Endometrium (tissue), 2 donors: ENCODE results near the gene DSCAM.
"Not testable (repeated sequence)": the region's sequence is repeated elsewhere in the genome, so short reads cannot be mapped to it uniquely, and the experiment has no call there.

Experiments
- FAIRE-seq: peaks from 2 replicates; lab custom pipeline; 2012; peaks lifted over from hg19 to GRCh38; lab: Jason Lieb, UNC
- donor health status: control.
- donor health status: control.

The DSCAM gene

GRCh38 chr21:40316104-40316503, 530.9 kb downstream of the DSCAM start:
- FAIRE-seq, result no peak

- no peak for FAIRE-seq
These were observed 531.3 kb downstream of the DSCAM start for GRCh38 chr21:40315626-40316025.

GRCh38 chr21:40313260-40313659, 533.7 kb downstream of the DSCAM start:
- FAIRE-seq, result no peak

DNA sequence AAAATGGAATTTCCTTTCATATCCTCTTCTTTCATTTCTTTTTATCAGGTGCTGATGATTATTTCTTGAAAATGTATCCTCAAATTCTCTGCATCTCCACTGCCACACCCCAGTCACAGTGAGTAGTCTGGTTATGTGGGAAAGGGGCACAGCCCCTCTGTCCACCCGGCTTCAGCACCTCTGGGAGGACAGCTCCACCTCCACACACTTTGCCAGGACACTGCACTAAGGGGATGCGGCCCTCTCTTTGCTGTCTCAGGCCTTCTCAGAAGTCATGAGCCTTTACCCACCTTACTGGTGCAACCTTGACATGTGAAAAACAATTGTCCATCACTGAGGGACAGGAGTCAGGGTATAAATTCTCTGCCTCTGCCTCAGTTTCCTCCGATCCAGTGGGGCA, 546.7 kb downstream of the DSCAM start:
- FAIRE-seq, result no peak

GRCh38 chr21:40299451-40299850, 547.5 kb downstream of the DSCAM start:
- no peak for FAIRE-seq

DNA sequence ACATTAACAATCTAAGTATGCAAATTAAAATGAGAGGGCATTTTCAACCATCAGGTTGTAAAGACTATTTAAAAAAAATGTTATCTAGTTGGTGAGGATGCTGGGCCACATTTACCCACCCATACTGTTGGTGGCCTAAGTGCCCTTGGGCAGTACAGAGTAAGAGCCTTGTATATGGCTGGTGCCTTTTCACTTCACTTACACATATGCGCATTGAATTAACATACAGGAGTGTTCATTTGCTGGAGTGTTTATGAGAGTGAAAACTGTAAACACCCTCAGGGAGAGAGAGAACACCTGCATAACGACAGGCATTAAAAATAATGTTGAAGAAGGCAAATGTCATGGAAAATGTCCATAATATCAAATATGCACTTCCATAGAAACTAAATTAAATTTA, 552.6 kb downstream of the DSCAM start:
- no peak for FAIRE-seq

GRCh38 chr21:40291560-40291959, 555.4 kb downstream of the DSCAM start:
- no peak for FAIRE-seq

- FAIRE-seq, result no peak
These were observed 562.5 kb downstream of the DSCAM start for GRCh38 chr21:40284409-40284808.

- no peak for FAIRE-seq
These were observed 563.8 kb downstream of the DSCAM start for GRCh38 chr21:40282912-40283886.

GRCh38 chr21:40278345-40278744, 568.6 kb downstream of the DSCAM start:
- no peak for FAIRE-seq

GRCh38 chr21:40276001-40276400, 571.0 kb downstream of the DSCAM start:
- no peak for FAIRE-seq

- FAIRE-seq, result no peak
These were observed 574.9 kb downstream of the DSCAM start for GRCh38 chr21:40272037-40272436.

DNA sequence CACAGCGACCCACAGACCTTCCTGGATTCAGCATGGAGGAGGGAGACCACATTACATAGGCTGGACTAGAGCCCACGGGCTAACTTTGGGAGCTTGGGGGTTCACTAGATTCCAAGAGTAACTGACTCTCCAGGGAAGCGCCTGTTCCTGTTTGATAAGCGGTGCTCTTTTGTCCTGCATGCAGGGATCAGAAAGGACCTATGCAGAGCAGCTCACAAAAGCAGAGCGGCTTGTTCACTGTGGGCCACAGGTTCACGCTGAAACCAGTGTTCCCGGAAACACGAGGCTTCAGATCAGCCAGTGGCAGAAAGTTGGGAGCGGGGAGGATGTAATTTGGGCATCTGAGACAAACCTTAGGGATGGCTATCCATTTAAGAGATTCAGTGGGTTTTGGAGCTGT, 575.8 kb downstream of the DSCAM start:
- FAIRE-seq, result no peak

GRCh38 chr21:40270047-40270446, 576.9 kb downstream of the DSCAM start:
- no peak for FAIRE-seq

DNA sequence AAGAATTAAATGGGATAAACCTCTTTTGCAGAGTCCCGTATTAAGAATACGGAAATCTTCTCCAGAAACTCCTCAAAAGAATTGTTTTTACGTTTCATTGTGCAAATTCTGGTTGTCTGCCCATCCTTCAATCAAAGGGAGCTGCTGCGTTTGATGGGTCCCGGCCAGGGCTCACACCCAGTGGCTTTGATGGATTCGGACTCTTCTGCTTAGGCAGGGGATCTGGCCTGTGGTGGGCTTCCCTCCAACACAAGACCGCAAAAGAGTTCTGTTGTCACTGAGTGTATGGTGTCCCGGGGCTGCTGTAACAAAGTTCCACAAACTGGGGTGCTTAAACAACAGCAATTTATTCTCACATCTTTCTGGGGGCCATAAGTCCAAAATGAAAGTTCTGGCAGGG, 577.7 kb downstream of the DSCAM start:
- FAIRE-seq, result no peak

DNA sequence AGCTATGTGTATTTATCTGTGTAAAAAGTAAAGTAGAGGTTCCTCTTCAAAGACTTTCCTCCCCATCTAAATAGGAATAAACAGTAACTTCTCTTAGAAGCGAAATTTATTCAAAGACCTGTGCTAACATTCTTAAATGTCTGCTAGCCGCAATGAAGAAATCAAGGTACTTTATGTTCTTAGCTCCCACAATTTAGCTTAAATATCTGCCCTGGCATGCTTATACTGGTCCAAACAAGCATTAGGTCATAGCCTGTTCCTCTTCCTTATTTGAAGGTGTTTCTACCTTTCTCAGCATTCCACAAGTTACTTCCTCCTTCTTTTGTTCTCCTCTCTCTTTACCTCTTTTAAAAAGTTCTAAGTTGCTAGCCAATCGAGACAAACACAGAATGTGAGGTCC, 588.5 kb downstream of the DSCAM start:
- not testable (repeated sequence) for FAIRE-seq

GRCh38 chr21:40257342-40257741, 589.6 kb downstream of the DSCAM start:
- FAIRE-seq, result no peak

DNA sequence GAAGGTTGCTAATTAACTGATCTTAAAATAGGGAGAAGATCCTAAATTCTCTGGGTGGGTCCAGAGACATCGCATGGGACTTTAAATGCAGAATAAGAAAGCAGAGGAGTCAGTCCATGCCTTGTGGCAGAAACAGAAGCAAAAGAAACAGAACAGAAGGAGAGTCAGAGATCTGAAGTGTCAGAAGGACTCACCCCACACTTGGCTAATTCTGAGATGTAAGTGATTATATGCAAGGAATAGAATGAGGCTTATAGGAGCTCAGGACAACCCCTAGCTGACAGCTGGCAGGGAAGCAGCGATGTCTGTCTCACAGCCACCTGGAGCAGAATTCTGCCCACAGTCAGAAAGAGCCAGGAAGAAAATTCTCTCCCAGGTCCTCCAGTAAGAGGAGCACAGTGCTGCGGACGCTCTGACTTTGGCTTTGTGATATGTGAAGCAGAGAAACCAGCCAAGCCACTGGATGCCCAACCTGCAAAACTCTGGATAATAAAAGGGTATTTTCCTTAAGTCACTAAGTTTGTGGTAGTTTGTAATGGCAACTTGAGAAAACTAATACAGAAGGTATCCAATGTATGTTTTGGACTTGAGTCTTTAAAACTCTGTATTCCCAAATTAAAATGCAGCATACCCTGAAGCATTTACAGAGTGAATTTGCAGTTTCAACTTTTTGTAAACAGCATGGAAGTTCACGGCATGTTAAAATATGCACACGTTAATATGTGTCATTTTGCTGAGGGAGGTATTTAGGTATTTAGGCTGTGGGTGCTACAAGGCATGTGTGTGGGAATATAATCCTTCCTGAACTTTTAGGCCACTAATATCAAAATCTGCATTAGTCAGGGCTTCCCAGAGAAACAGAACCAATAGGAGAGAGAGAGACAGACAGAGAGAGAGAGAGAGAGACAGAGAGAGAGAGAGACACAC, 591.2 kb downstream of the DSCAM start:
- no peak for FAIRE-seq

GRCh38 chr21:40254540-40255465, 592.2 kb downstream of the DSCAM start:
- no peak for FAIRE-seq

DNA sequence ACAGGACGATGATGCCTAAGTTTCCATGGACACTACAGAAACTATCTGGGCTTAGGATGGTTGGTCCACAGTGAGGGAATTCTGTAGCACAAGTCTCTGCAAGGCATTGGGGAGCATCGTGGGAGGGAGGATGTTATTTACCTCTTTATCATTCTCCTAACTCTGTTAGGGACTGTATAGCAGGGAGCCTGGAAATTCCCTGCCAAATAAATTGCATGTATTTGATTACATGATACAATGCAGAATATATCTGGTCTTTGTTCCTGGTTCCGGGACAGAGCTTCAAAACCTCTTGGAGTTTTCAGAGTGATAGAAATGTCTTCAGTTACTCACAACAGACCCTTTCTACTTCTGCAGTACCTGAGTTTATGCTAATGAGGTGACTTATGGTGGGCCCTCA, 593.8 kb downstream of the DSCAM start:
- FAIRE-seq, result no peak

GRCh38 chr21:40250514-40251294, 596.3 kb downstream of the DSCAM start:
- no peak for FAIRE-seq
